H1 (cell line): ENCODE data around the gene GARS1. TPM values are rescaled to one million over a fixed set of nuclear protein-coding genes. Genes with fewer than 3 reads are reported as not detected.

ENCODE experiments used
- CBX5 ChIP-seq: fragments of 300-800, 300-1000 bp; sonication (generic); IDR thresholded peaks from 2 replicates; pipeline ENCODE4 v1.7.1; 2016; ENCODE audit warnings: antibody characterized with exemption, low read length, low read depth
- CEBPB ChIP-seq: IDR thresholded peaks from 2 replicates; pipeline ENCODE4 v1.6.1; 2012; ENCODE audit warnings: low read depth, low read length
- CHD2 ChIP-seq: IDR thresholded peaks from 2 replicates; pipeline ENCODE4 v1.6.1; 2012; ENCODE audit warnings: low read length, improper control_type of control experiment
- EGR1 ChIP-seq: IDR thresholded peaks from 2 replicates; pipeline ENCODE4 v1.6.1; 2011; ENCODE audit warnings: low read depth, low read length, borderline replicate concordance
- JUN ChIP-seq: IDR thresholded peaks from 2 replicates; pipeline ENCODE4 v1.6.1; 2011; ENCODE audit warnings: low read depth, mild to moderate bottlenecking, improper control_type of control experiment, low read length
- JUND ChIP-seq: IDR thresholded peaks from 2 replicates; pipeline ENCODE4 v1.6.1; 2011; ENCODE audit warnings: mild to moderate bottlenecking, improper control_type of control experiment, low read length
- KDM4A ChIP-seq: IDR thresholded peaks from one replicate; pipeline ENCODE4 v1.7.1; 2012; ENCODE audit warnings: low read depth, mild to moderate bottlenecking, moderate library complexity, low read length, inconsistent platforms; ENCODE audit not compliant: severe bottlenecking
- SAP30 ChIP-seq: fragments of 300-600 bp; sonication (generic); IDR thresholded peaks from 2 replicates; pipeline ENCODE4 v1.7.1; 2012; ENCODE audit warnings: low read length, moderate library complexity, mild to moderate bottlenecking, inconsistent platforms; ENCODE audit not compliant: insufficient read depth, insufficient replicate concordance
- SIRT6 ChIP-seq: IDR thresholded peaks from one replicate; pipeline ENCODE4 v1.7.1; 2012; ENCODE audit warnings: low read length, inconsistent platforms
- SUZ12 ChIP-seq: fragments of 200-600 bp; sonication (generic); IDR thresholded peaks from 2 replicates; pipeline ENCODE4 v1.6.1; 2012; ENCODE audit warnings: mild to moderate bottlenecking, inconsistent platforms, low read length, moderate library complexity, mixed read lengths
- polyA plus RNA-seq, 7 experiments: library from polyadenylated mRNA; depleted of rRNA in 3 of 7; stranded (reverse) in 5 of 7; unstranded in 2 of 7; fragments of >200 nt in 5 of 7; fragments of 200-250 nt in 2 of 7; gene quantifications; 1 replicate in 5 of 7; 2 replicates in 1 of 7; 4 replicates in 1 of 7; pipeline versions ENCODE4 v1.2.1 to v1.2.3, GENCODE V29; 2011 to 2013; ENCODE audit warnings: missing spikeins in 2 of 7, mixed read lengths in 2 of 7
- total RNA-seq: library from RNA; stranded (reverse); fragmentation: NEBNext Ultra II Directional; extraction: Animal tissue kit (Norgen Biotek cat#: 25700); gene quantifications from 2 replicates; pipeline ENCODE4 v1.2.1, GENCODE V29; 2021
- TF ChIP-seq, protein P1 (sequence below): IDR thresholded peaks from 2 replicates; pipeline ENCODE4 v1.6.1; 2012; ENCODE audit warnings: inconsistent platforms

GARS1 gene
- total and polyA plus RNA-seq, 2 of the 8 experiments (the other 6 are each of a cell fraction or from before 2014, with no cell fraction given): 270 to 476 TPM

DNA sequence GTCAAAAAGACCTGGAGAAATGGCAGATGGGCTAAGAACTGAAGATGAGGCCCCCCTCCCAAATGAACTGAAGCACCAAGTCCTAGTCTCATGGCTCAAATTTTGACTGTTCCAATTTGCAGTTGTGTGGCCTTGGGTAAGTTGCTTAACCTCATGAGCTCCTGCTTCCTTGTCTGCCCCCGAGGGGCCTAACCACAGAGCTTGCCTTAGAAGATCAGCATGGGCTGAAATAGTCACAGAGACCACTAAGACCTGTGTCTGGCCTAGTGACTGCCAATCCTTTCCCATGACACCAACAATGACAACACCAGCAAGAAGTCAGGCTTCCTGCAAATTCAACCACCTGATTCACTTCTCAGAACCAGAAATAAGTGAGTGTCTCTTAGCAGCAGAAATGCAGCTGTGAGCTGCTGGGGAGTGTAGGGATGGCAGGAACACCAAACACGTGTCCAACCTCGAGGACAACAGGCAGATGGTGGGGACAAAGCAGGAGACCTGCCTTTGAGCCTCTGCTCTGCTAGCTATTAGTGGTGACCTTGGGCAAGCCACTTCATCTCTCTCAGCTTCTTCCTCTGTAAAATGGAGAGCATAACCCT, 63.9 kb downstream of the GARS1 start (continued):
- TF ChIP-seq CBX5 (no peak), JUND (no peak), SUZ12 (no peak), JUN (no peak), CEBPB (no peak), SAP30 (no peak), EGR1 (no peak), SIRT6 (no peak), CHD2 (no peak), KDM4A (no peak)
- TF ChIP-seq, protein P1, sequence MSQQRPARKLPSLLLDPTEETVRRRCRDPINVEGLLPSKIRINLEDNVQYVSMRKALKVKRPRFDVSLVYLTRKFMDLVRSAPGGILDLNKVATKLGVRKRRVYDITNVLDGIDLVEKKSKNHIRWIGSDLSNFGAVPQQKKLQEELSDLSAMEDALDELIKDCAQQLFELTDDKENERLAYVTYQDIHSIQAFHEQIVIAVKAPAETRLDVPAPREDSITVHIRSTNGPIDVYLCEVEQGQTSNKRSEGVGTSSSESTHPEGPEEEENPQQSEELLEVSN: no peak
